Right lung (tissue), 5 donors: ENCODE measurements around the gene CRISPLD2. TPM values are rescaled to one million over a fixed set of nuclear protein-coding genes. Genes with fewer than 3 reads are reported as not detected.

Experiments
- DNase-seq, 2 donors: peaks; one replicate each; pipeline ENCODE4 v3.0.0-alpha.2; 2013
- polyA plus RNA-seq, 5 donors: library from polyadenylated mRNA; unstranded; fragments of 120-200 nt; gene quantifications; one replicate each; pipeline versions ENCODE4 v1.2.1 to v1.2.3, GENCODE V29; 2013; ENCODE audit warnings: inconsistent platforms in 1 of 5, low replicate concordance in 1 of 5; ENCODE audit not compliant: insufficient read length in 5 of 5, insufficient read depth in 1 of 5

Gene CRISPLD2
- polyA plus RNA-seq, 5 donors: 12.0 to 33.8 (median 20.6) TPM

DNA sequence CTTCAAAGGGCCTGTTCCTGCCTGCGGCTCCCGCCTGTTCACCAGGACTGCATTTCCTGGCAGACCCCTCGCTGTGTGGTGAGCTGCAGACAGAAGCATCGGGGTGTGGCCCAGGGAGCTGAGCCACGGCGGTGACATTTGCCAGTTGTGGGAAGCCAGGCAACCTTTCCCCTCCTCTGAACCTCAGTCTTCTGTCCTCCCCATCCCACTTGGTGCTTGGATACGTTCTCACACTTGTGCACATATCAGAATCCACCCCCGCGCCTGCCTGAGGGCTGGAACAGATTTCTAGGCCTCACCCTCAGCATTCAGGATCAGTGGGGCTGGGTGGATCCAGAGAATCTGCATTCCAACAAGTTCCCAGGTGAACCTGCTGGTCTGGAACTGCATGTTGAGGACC, 63.5 kb downstream of the CRISPLD2 start:
- no peak for DNase-seq

DNA sequence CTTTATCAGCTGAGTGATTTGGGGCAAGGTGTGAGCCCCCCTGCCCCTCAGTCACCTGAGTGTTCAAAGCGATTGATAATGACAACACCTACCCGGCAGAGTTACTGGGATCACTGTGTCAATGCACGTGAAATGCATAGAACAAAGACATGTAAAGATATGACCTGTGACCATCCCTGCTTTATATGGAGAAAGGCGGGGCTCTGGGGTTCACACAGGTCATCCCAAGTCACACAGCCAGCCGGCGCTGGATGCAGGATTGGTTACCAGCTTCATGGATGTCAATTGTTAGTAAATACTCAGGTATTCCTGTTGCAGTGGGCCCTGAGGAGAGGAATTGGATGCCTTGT, 64.4 kb downstream of the CRISPLD2 start:
- DNase-seq: no peak

DNA sequence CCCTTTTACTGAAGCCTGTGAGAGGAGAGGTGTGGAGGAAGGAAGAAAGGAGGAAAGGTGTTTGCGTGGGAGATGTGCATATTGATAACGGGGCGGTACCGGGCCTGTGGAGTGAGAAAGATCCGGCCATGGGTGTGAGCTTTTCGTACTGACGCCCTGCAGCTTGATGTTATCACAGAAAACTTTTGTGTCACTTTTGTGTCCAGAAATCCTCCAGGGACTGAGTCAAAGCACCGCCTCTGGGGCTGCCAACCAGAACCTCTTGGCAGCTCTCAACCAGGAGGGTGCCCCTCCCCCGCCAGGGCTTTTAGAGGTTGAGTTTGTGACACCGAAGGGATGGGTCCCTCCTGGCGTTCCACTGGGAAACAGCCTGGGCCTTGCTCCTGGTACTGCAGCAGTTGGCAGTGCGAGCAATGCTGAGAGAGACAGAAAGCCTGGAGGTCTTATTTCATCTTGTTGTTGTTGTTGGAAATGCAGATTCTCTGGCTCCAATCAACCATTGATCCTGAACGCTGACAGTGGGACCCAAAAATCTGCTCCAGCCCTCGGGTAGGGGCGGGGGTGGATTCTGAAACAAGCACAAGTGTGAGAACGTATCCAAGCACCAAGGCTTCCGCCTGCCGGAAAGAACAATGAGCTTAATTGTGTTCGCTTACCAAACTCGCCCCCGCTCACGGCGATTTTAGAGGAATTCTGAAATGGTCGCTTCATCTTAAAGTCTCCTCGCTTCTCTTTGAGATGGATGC, 65.0 kb downstream of the CRISPLD2 start:
- no peak for DNase-seq

DNA sequence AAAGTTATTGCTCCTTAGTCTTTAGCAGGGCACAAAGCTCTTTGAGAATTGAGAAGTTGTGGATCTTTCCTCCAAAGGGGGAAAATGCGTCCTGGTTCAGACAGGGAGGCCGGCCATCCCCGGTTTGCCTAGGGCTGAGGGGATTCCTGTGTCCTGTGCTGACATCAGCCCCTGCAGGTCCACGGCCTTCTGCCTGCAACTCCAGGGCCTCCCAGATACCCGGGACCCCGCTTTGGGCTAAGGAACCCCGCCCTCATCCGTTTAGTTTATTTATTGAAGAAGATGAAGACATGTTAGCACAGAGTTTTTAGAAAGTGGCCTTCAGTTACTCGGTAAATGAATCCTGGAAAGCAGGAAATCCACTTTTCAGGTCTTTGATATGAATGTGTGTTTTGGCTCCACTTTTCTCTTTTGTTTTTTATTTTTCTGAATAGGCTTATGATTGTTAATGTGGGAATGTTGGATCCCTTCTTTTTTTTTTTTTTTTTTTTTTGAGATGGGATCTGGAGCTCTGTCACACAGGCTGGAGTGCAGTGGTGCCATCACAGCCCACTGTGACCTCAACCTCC, 65.6 kb downstream of the CRISPLD2 start:
- no peak for DNase-seq

DNA sequence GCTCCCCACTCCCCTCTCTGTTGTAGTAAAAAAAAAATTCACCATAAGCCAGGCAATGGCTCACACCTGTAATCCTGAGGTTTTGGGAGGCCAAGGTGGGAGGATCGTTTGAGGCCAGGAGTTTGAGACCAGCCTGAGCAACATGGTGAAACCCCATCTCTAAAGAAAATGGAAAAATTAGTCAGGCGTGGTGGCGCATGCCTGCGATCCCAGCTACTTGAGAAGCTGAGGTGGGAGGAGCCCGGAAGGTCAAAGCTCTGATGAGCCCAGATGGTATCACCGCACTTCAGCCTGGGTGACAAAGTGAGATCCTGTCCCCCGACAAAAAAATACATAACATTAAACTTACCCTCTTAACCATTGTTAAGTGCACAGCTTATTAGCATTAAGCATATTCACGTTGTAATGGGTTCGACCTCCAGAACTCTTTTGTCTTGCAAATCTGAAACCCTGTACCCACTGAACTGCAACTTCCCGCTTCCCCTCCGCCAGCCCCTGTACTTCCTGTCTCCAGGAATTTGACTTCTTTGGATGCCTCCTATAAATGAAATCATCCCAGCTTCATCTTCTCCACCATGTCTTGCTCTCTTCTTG, 66.8 kb downstream of the CRISPLD2 start:
- no peak for DNase-seq

DNA sequence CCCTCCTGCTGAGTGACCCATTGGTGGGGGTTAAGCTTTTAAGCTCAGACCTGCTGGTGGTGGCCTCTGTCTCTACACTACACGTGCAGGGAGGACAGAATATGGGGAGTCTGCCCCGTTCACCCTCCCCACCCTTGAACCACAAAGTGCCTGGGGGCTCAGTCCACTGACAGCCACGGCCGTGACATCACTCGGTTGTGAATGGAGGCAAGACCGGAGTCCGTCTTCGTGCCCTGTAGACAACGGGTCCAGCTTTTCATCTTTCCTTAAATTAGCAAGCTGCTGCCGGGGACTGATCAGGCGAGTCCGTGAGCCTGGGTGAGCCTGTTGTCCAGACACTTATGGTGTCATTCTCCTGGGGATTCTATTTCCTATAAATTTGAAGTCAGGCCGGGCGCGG, 67.4 kb downstream of the CRISPLD2 start:
- no peak for DNase-seq

DNA sequence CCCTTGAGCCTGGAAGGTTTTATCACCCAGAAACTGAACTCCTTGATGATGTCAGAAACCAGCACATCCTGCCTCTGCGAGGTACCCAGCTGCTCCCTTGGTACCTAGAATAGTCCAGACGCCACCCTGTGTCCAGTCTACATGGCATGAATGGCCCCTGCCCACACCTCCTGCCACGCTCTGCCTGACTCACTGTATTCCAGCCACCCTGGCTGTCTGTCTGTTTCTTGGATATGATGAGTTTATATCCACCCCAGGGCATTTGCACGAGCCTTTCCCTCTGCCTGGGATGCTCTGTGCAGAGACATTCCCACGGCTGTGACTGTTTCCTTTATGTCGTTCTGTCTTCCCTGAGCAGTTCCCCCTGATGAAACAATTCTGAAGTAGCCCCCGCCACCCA, 68.7 kb downstream of the CRISPLD2 start:
- no peak for DNase-seq

DNA sequence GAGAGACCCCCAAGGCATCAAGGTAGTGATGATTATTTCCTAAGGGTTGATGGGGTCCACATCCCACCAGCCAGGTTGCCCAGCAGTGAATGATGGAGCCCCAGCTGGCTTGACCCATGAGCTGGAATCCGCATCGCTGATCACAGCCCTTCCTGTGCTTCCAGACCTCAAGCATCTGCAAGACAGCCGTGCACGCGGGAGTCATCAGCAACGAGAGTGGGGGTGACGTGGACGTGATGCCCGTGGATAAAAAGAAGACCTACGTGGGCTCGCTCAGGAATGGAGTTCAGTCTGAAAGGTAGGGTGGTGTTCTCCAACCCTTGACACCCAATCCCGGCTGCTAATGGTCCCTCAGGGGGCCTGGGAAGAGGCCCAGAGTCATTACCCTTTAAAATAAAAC, 69.3 kb downstream of the CRISPLD2 start:
- DNase-seq: no peak

DNA sequence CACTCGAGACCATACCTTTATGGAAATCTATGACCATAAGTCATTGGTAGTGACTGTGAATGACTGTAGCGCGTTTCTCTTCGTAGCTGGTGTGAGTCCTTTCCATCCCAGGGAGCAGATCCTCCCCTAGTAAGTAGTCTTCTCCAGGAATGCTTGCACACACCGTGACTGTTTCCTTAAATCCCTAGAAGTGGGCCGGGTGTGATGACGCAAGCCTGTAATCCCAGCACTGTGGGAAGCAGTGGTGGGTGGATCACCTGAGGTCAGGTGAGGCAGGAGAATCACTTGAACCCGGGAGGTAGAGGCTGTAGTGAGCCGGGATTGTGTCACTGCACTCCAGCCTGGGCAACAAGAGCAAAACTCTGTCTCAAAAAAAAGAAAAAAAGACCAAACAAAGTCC, 70.6 kb downstream of the CRISPLD2 start:
- DNase-seq: no peak

DNA sequence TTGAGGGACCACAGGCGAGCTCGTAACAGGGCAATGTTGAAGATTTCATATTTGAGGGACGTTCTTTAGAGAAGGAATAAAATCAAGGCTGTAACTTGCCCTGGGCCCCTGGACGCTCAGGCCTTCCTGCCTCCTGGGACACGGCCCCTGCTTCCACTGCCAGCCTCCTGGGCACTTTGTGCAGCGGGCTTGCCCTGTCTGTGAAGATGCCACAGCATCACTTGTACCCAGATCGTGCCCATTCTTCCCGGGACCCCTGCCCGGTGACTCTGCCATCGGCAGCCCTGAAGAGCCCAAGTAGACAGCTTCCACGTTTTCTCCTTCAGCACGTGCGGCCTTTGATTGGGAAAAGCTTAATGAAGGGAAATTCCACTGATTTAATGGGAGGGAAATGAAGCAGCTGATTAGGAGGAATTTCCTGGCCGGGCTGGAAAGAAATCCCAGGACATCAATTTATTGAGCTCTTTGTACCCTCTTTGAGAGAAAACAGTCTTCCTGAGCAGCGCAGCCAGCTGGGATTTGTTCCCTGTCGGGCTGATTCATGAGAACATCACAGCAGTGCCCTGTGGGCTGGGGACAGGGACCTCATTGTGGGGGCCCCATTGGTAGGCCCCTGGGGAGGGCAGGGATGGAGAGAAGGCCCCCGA, 71.5 kb downstream of the CRISPLD2 start:
- DNase-seq: peak in 1 of 2 donors; percentile 38

DNA sequence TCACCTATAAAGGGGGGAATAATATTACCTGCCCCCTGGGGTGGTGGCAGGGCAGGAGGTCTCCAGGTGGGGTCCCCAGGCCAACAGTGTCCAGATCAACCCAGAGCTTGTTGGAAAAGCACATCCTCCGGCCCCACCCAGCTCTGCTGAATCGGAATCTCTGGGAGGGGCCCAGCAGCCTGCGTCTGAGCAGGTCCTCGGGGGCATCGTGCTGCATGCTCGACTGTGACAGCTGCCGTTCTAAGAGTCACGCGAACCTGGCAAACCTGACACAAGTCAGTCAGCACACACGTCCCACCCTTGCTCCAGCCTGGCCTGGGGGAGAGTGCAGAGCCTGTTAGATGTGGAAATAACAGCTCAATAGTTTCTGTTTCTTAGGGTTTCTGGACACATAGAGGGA, 72.3 kb downstream of the CRISPLD2 start:
- no peak for DNase-seq

DNA sequence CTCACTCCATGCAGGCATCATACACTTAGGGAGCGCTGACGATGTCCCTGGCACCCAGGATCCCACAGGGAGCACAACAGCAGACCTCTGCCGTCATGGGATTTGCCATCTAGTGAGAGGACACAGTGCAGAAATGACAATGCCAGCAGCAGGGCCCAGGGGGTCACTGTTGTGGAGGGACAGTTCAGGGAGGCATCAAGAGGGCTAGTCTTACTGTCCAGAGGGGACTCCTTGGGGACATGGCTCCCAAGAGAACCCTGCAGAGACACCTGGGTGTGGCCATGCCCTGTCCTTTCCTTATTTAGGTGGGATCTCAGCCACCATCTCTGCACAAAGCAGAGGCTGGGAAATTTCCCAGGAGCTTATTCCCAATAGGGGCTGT, 73.7 kb downstream of the CRISPLD2 start:
- DNase-seq: no peak

DNA sequence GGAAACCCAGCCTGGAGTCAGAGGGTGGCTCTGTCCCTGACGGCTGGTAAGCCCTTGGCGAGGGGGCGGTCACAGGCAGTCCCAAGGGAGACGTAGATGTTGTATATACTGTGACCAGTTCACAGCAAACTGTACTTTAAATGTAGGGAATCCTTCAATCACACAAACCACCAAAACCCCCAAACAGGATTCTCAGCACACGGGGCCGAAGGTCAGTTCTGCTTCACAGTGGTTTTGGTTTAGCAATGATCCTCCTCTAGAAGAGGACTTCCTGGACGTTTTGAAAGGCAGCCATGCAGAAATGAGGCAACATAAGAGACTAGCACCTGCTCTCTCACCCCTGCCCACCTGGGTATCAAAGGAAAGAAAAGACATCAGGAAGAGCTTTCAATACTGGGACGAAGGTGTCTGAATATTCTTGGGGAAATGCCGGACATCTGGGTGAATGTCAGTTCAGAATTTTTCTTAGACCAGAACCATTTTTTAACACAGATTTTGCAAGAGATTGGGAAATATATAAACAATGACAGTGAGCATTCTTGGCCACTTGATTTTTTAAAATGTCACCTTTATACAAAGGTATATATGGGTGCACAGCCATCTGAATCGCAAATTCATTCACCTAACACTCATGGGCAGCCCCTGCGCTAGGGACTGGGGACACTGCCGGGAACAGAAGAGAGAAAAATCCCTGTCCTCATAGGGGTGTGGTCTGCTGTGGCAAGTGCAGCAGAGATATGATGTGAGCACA, 74.2 kb downstream of the CRISPLD2 start:
- DNase-seq: no peak

DNA sequence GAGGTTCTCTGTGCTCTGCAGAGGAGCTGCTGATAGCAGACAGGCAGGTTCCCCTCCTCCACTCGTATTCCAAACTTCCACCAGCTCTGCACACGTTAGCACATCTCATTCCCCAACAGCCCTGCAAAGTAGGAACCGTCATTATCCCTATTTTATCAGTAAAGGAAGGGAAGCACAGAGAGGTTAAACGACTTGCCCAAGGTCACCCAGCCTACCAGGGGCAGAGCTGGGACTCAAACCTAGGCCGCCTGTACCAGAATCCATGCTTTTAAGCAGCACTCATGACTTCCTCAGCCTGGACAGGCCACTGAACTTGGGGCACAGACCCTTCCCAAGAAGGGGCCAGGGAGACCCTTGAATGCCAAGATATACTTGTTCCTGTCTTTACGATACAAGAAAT, 75.2 kb downstream of the CRISPLD2 start:
- no peak for DNase-seq

DNA sequence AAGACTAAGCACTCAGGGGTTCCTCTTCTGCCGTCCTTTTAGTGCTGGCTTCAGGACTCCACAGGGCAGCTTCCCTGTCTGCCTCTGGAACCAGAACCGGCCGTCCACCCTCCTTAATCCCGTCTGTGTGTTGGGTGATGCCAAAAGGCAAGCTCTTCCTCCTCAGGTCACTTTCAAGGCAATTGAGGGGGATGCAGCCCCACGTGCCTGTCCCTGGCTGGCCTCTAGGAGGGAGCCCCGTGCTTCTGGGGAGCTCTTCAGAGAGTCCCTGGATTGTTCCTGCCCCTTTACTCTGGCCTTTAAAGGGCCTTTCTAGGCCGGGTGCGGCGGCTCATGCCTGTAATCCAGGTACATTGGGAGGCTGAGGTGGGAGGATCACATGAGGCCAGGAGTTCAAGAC, 77.1 kb downstream of the CRISPLD2 start:
- DNase-seq: no peak

DNA sequence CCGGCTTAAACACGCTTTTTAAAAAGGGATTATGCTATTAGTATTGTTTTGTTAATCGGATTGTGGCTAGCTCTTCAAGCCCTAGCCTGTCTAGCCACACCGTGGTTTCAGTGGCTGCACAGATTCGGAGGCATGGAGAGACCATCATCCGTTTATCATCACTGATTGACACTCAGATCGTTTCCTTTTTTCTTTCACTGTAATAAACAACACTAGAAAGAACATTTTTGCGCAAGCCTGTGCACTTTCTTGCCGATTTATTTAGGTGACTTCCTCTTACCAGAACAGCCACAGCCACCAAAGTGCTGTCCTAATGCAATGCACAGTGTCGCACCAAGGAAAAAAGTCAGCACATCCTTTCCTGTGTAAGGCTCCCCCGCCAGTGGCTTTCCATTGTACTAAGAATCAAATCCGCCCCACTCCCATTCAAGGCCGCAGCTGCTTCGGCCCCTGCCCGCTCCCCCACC, 78.2 kb downstream of the CRISPLD2 start:
- DNase-seq: no peak

DNA sequence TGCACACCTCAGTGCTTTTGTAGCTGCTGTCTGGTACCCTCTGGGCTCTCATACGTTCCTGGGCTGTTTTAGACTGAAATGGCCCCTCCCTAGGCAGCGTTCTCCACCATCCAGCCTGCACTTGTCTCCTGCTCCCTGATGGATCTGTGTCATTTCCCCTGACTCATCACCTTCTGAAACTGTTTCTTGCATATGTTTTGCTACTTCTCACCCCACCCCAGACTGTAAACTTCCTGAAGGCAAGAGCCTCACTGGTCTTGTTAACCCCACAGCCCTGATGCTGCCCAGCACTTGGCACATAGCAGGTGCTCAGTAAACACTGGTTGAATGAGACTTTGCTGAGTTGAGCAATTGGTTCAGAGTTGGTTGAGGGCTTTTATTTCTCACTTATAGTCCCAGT, 78.7 kb downstream of the CRISPLD2 start:
- DNase-seq: no peak

DNA sequence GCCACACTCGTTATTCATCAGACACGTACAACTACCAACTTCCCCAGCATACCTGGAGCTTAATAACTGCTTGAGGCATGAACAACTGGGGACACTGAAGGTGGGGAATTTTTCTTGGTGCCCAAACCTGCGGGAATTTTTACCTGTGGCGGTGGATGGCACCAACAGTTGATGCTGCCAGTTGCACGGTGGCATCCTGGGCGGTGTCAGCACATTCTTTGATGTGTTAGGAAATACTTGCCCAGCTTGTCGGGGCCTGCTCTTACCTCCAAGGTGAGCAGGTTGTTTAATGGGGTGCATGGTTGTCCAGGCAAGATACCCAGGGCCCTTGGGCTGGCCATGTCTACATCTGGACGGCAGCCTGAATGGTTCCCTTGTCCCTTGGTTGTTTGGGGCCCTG, 79.6 kb downstream of the CRISPLD2 start:
- DNase-seq: no peak

DNA sequence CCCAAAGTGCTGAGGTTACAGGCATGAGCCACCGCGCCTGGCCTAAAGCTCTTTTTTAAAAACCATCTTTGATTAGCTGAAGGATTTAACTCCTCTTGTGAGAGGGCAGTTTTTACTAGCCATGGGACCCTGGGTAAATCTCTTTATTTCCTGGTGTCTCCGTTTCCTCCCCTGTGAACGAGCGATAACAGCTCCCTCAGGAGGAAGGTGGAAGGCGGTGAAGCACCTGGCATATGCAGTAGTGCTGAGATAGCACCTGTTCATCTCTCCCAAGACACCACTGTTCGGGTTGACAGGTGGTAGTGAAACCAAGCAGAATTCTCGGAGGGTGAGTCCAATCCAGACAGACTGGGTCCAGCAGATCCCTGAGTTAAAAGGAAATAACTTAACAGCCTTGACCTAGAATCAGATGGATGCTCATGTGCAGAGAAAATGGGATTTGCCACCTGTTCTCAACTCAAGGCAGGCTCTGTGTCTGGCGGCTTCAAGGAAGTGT, 86.2 kb downstream of the CRISPLD2 start:
- no peak for DNase-seq

DNA sequence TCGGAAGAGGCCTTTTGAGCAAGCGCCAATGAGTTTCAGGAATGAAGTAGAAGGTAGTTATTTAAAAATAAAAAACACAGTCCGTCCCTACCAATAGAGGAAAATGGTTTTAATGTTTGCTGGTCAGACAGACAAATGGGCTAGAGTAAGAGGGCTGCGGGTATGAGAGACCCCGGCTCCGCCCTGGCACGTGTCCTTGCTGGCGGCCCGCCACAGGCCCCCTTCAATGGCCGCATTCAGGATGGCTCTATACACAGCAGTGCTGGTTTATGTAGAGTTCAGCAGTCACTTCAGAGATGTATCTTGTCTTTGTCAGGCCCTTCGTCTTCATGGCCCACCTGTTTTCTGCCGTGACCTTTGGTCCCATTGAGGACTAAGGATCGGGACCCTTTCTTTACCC, 87.3 kb downstream of the CRISPLD2 start:
- DNase-seq: no peak

DNA sequence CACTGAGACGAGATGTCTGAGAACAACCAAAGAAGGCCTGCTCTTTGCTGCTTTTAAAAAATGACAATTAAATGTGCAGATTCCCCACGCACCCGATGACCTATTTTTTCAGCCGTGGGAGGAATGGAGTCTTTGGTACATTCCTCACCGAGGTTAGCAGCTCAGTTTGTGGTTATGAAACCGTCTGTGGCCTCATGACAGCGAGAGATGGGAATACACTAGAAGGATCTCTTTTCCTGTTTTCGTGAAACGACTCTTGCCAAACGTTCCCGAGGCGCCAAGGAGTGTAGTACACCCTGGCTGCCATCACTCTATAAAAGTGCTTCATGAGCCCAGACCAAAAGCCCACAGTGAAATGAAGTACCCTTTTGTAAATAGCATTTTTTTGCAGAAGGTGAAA, 87.8 kb downstream of the CRISPLD2 start:
- no peak for DNase-seq

DNA sequence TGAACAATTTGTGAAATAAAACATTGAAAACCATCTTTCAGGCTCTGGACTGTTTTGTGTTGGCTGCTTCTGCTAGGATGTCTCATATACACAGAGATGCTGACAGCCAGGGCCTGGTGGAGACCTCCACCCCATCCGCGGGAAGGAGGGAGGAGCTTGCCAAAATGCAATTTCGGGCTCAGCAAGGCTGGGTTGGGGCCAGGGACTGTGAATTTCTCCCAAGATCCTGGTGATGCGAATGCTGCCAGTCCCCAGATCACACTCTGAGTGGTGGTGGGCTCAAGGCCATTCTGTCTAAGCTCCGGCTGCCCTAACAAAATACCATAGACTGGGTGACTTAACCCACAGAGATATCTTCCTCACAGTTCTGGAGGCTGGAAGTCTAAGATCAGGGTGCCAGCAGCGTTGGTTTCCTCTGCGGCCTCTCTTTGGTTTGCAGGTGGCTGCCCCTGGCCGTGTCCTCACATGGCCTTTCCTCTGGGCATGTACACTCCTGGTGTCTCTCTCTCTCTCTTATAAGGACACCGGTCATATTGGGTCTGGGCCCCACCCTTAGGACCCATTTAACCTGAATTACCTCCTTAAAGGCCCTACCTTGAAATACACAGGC, 89.8 kb downstream of the CRISPLD2 start:
- DNase-seq: no peak
